Activated T-cell treated with anti-CD3 and anti-CD28 coated beads for 48 hours (primary cell): ENCODE measurements around the gene LIN7A.

Experiments
- DNase-seq: peaks from one replicate; pipeline ENCODE4 v3.0.0-alpha.2; 2020; ENCODE audit warnings: low read depth

The LIN7A gene

DNA sequence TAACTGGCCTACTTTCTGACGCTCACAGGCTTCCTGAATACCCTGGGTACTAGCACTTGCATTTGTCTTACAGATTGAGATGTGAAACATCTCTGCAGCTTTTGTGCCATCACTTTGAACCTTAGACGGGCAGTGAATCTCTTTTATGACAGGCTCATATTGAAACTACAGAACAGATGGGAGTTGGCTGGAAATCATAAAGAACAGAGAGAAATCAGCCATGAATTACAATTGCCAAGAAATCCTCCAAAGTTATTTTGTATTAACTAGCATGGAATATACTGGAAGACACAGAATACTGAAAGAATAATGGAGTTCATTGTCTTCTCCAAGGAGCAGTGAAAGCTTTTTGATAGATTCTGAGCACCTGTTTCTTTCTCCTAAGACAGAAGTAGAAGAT lies 188.3 kb downstream of the LIN7A start:
- no peak for DNase-seq

DNA sequence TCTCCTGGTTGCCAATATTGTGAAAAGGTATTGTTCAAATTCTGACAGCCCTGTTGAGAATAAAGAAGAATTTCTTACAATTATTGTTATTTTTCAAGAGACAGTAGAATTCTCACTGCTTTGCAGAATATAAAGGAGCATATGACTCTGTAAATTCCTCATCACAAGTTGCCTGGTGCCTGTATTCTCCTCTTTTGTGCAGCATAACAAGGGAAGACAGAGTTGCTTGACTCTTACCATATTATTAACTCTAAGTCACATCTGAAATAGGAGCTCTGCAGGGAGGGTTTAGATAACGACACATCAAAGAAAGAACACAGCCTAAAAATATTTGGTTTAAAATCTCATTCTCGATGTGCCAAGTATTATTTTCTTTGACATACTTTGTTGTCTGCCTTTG lies 189.9 kb downstream of the LIN7A start:
- DNase-seq, result no peak

DNA sequence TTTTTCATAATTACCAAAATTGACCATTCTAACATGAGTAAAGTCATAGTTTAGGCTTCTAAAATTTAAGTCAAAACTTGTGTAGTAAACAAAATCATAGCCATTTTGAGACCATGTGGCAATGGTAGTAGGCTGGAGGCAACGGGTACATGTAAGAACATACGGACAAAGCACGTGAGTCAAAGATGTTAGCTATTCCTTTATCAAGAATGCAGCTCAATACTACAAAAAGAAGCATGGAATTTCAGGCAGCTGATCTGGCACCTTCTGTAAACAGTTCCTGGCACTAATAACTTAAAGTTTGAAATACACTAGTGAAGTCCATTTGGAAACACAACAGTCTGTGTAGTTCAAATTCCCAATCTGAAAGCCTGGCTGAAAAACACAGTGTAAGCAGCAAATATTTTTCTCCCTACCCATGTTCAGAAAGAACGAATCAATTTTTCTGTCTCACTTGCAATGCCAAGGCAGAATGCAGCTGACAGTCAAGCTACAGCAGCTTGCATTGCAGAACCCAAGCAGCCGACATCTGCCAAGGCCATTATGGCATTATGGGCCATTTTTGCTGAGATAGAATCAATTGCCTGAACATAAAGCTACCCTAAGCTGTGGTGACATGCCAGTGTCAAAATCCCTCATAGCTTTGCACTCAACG lies 191.8 kb downstream of the LIN7A start:
- DNase-seq, result no peak
